Keratinocyte (primary cell): Measurements from ENCODE around the gene P2RY11. TPM values are rescaled to one million over a fixed set of nuclear protein-coding genes. Genes with fewer than 3 reads are reported as not detected.

Source experiments
- DNase-seq: peaks from one replicate; pipeline ENCODE4 v3.0.0-alpha.2; 2011; ENCODE audit warnings: low read depth, missing footprints, low spot score
- FAIRE-seq: peaks from 2 replicates; lab custom pipeline; 2011; peaks lifted over from hg19 to GRCh38; lab: Jason Lieb, UNC
- H2AFZ ChIP-seq: 2 replicates; pipeline ENCODE4 v1.6.0; 2012; ENCODE audit warnings: low read length, control low read depth, inconsistent platforms; ENCODE audit not compliant: control insufficient read depth
- H3K27ac ChIP-seq: 2 replicates; pipeline ENCODE4 v1.5.1; 2011; ENCODE audit warnings: low read length; ENCODE audit not compliant: control insufficient read depth, insufficient read depth
- H3K27me3 ChIP-seq: 3 replicates; pipeline ENCODE4 v1.6.0; 2011; ENCODE audit warnings: low read length; ENCODE audit not compliant: control insufficient read depth, insufficient read depth; ENCODE audit errors: extremely low read depth
- H3K36me3 ChIP-seq, 2 experiments: 2 replicates in 1 of 2; 3 replicates in 1 of 2; pipeline ENCODE4 v1.5.1; 2011; ENCODE audit warnings: low read length in 2 of 2, mild to moderate bottlenecking in 1 of 2; ENCODE audit not compliant: control insufficient read depth in 2 of 2, insufficient read depth in 2 of 2; ENCODE audit errors: extremely low read depth in 1 of 2
- H3K4me1 ChIP-seq: 3 replicates; pipeline ENCODE4 v1.5.1; 2011; ENCODE audit warnings: low read length; ENCODE audit not compliant: control insufficient read depth, insufficient read depth; ENCODE audit errors: extremely low read depth
- H3K4me2 ChIP-seq: 3 replicates; pipeline ENCODE4 v1.6.0; 2011; ENCODE audit warnings: low read depth, low read length; ENCODE audit not compliant: control insufficient read depth, insufficient read depth; ENCODE audit errors: extremely low read depth
- H3K4me3 ChIP-seq, 3 experiments: fragments of 200-600 bp in 1 of 3; sonication (generic) in 1 of 3; 2 replicates in 2 of 3; 3 replicates in 1 of 3; pipeline ENCODE4 v1.5.1; 2011 to 2016; ENCODE audit warnings: low read length in 3 of 3, mild to moderate bottlenecking in 3 of 3, control low read depth in 2 of 3, inconsistent platforms in 1 of 3, low read depth in 1 of 3, mixed read lengths in 1 of 3, mixed run types in 1 of 3, moderate library complexity in 1 of 3; ENCODE audit not compliant: control insufficient read depth in 2 of 3, insufficient read depth in 2 of 3; ENCODE audit errors: extremely low read depth in 1 of 3
- H3K79me2 ChIP-seq: 2 replicates; pipeline ENCODE4 v1.6.0; 2012; ENCODE audit warnings: low read length; ENCODE audit not compliant: control insufficient read depth, insufficient read depth
- H3K9ac ChIP-seq: 3 replicates; pipeline ENCODE4 v1.6.0; 2011; ENCODE audit warnings: low read length; ENCODE audit not compliant: control insufficient read depth, insufficient read depth; ENCODE audit errors: extremely low read depth
- H3K9me1 ChIP-seq: 3 replicates; pipeline ENCODE4 v1.6.0; 2011; ENCODE audit warnings: low read length; ENCODE audit not compliant: control insufficient read depth, insufficient read depth; ENCODE audit errors: extremely low read depth
- H3K9me3 ChIP-seq: 2 replicates; pipeline ENCODE4 v1.5.1; 2012; ENCODE audit warnings: low read depth, low read length; ENCODE audit not compliant: control insufficient read depth
- H4K20me1 ChIP-seq: 3 replicates; pipeline ENCODE4 v1.6.0; 2011; ENCODE audit warnings: low read length; ENCODE audit not compliant: control insufficient read depth, insufficient read depth; ENCODE audit errors: extremely low read depth
- EZH2 ChIP-seq: IDR thresholded peaks from one replicate; pipeline ENCODE4 v1.6.1; 2012; ENCODE audit warnings: inconsistent platforms, mild to moderate bottlenecking, low read length, moderate library complexity
- dilution Hi-C: fragments of 300-500 bp; cut with MboI; formaldehyde crosslinking; loops from one replicate; pipeline ENCODE4 v1.7.0; 2020; ENCODE audit warnings: low sequenced_read_pairs; ENCODE audit not compliant: extremely low pct_ligation_motif_present
- polyA plus RNA-seq, 5 experiments: library from polyadenylated mRNA; depleted of rRNA in 3 of 5; stranded (reverse) in 3 of 5; stranded (forward) in 1 of 5; unstranded in 1 of 5; fragments of >200 nt; gene quantifications; 1 replicate in 1 of 5; 2 replicates in 3 of 5; 3 replicates in 1 of 5; pipeline versions ENCODE4 v1.2.1 to v1.2.3, GENCODE V29; 2011 to 2012; ENCODE audit warnings: missing spikeins in 2 of 5, low read depth in 1 of 5, low replicate concordance in 1 of 5
- TF ChIP-seq, protein P1 (sequence below), 3 experiments: IDR thresholded peaks in 1 of 3; conservative IDR thresholded peaks in 1 of 3; optimal IDR thresholded peaks in 1 of 3; 2 replicates in 2 of 3; 3 replicates in 1 of 3; pipeline versions ENCODE3 to v1.5.1; 2011; ENCODE audit warnings: low read length in 3 of 3, mild to moderate bottlenecking in 3 of 3, moderate library complexity in 2 of 3, control low read depth in 1 of 3, inconsistent platforms in 1 of 3; ENCODE audit not compliant: insufficient read depth in 2 of 3; ENCODE audit errors: extremely low read depth in 1 of 3

Gene P2RY11
- polyA plus RNA-seq, 1 donor (not counting 4 experiments of a cell fraction or from before 2014, with no cell fraction given) = 3.2 TPM

DNA sequence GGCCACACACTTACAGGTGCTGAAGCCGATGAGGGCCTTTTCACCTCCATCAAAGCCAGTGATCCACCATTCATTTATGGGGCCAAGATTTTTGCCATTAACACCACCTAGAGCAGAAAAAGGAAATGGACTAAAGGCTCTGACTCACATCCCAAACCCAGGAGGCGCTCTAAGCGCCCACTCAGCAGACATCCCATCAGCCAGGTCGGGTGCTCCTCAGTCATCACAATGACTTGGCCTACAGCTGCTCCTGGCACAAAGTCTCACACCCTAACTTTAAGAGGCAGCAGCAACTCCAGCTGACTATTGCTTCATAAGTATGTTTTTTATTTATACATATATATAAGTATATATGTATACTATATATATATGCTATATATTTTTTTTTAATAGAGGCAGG, 44.3 kb downstream of the P2RY11 start:
- FAIRE-seq = no peak
- H3K36me3 ChIP-seq = peaks cover 52 to 54% of the 10 kb centered on the region in 2 experiments
- dilution Hi-C loops = no loop called here

DNA sequence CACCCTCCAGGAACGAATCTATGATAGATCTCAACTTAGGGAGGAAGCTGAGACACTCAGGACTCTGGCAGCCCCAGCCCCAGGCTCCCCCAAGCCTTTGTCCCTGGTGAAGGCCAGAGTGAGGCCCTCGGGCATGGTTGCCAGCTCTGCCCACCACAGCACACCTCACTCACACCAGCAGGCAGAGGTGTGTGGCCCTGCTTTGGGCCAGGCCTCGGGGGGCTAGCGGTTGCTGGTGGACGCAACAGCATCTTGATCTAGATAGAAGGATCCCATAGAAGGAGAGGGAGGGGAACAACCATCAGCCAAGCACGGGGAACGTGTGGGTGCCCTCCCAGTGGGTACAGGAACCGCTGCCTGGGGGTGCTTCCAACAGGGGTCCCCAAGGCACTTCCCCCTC, 46.6 kb downstream of the P2RY11 start:
- Histone ChIP-seq H3K79me2 (no peaks in the 10 kb centered on the region), H3K4me2 (no peak overlapping the region), H3K9me1 (no peaks in the 10 kb centered on the region), H3K4me1 (no peaks in the 10 kb centered on the region), H3K36me3 (peaks cover 43 to 51% of the 10 kb centered on the region in 2 experiments), H4K20me1 (no peaks in the 10 kb centered on the region), H3K27me3 (no peaks in the 10 kb centered on the region), H3K4me3 (no peak overlapping the region), H3K9ac (no peak overlapping the region), H2AFZ (no peak overlapping the region), H3K9me3 (no peaks in the 10 kb centered on the region), H3K27ac (no peak overlapping the region)
- dilution Hi-C loops = no loop called here
- TF ChIP-seq EZH2 = no peak
- TF ChIP-seq, protein P1, sequence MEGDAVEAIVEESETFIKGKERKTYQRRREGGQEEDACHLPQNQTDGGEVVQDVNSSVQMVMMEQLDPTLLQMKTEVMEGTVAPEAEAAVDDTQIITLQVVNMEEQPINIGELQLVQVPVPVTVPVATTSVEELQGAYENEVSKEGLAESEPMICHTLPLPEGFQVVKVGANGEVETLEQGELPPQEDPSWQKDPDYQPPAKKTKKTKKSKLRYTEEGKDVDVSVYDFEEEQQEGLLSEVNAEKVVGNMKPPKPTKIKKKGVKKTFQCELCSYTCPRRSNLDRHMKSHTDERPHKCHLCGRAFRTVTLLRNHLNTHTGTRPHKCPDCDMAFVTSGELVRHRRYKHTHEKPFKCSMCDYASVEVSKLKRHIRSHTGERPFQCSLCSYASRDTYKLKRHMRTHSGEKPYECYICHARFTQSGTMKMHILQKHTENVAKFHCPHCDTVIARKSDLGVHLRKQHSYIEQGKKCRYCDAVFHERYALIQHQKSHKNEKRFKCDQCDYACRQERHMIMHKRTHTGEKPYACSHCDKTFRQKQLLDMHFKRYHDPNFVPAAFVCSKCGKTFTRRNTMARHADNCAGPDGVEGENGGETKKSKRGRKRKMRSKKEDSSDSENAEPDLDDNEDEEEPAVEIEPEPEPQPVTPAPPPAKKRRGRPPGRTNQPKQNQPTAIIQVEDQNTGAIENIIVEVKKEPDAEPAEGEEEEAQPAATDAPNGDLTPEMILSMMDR (optimal IDR thresholded peaks at IDR 0.05 in 1 of 3, IDR thresholded peaks at IDR 0.05 in 1 of 3, conservative IDR thresholded peaks at IDR 0.05 in 1 of 3; ENCODE audit: extremely low read depth in 1 of 3, insufficient read depth in 2 of 3, low read length in 3 of 3) = no peak
- DNase-seq (no peak), FAIRE-seq (no peak)

More for the DNA sequence above, 44.3 kb downstream of the P2RY11 start:
- Histone ChIP-seq H3K9me3 (no peaks in the 10 kb centered on the region), H3K27me3 (no peaks in the 10 kb centered on the region), H2AFZ (no peak overlapping the region), H3K79me2 (no peaks in the 10 kb centered on the region), H3K4me1 (no peaks in the 10 kb centered on the region), H3K4me2 (no peak overlapping the region), H3K9ac (no peak overlapping the region), H3K9me1 (no peaks in the 10 kb centered on the region), H3K27ac (no peak overlapping the region), H3K4me3 (no peak overlapping the region), H4K20me1 (no peaks in the 10 kb centered on the region)
- no peak for DNase-seq
- TF ChIP-seq, protein P1 (optimal IDR thresholded peaks at IDR 0.05 in 1 of 3, IDR thresholded peaks at IDR 0.05 in 1 of 3, conservative IDR thresholded peaks at IDR 0.05 in 1 of 3; ENCODE audit: extremely low read depth in 1 of 3, insufficient read depth in 2 of 3, low read length in 3 of 3) = no peak
- no peak for TF ChIP-seq EZH2
